Measurements from ENCODE around the gene PLCL2. TPM values are rescaled to one million over a fixed set of nuclear protein-coding genes. Genes with fewer than 3 reads are reported as not detected.

The PLCL2 gene
- total RNA-seq, 1 experiment from 2014 or later: 3.0 TPM

DNA sequence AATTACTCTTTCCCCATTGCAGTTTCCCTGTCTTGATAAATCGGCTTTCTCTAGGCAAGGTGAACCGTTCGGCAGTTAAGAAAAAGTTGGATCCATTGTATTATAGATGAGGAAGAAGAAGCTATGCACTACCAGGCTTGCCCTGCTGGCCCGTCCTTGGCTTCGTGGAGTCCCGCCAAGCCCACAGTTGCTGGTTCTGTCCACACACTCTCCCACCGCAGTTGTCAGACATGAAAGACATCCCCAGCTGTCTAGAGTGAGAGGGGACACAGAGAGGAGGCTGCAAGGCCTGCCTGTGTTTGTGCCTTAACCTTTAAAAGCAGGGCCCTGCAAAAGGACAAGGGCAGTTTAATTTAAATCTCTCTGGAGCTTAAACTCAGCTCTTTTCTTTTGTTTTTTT, 47.2 kb upstream of the PLCL2 start:
- intact Hi-C loops (cut with micrococcal nuclease; ENCODE audit: unreplicated experiment): no loop called here
- DNase-seq (ENCODE audit: low read depth, low spot score): no peak
- ChIA-PET CTCF (interaction anchor here (0.6 kb wide), 1 partner anchor 215 kb away, joined by 3 read pairs; no protein-coding TSS in a partner anchor), POLR2A (no interaction called here)
- in situ Hi-C loops (cut with HindIII; ENCODE audit: low pct_unique_long_range_greater_than_20kb, low sequenced_read_pairs): no loop called here
- no peaks in the 10 kb centered on the region for H3K9me3 ChIP-seq (ENCODE audit: control insufficient read depth, insufficient read depth, low read depth, low read length)
- no TSS peak for BruUV-seq (replicated peaks)
- no peak for ATAC-seq
- H3K4me1 ChIP-seq (ENCODE audit: control insufficient read depth, insufficient read depth, low read length): no peaks in the 10 kb centered on the region; the same call in 1 of the 2 replicates
- TF ChIP-seq POLR2AphosphoS5 (IDR thresholded peaks at IDR 0.05; ENCODE audit: low read depth, low read length): no peak
- TF ChIP-seq, protein P1, sequence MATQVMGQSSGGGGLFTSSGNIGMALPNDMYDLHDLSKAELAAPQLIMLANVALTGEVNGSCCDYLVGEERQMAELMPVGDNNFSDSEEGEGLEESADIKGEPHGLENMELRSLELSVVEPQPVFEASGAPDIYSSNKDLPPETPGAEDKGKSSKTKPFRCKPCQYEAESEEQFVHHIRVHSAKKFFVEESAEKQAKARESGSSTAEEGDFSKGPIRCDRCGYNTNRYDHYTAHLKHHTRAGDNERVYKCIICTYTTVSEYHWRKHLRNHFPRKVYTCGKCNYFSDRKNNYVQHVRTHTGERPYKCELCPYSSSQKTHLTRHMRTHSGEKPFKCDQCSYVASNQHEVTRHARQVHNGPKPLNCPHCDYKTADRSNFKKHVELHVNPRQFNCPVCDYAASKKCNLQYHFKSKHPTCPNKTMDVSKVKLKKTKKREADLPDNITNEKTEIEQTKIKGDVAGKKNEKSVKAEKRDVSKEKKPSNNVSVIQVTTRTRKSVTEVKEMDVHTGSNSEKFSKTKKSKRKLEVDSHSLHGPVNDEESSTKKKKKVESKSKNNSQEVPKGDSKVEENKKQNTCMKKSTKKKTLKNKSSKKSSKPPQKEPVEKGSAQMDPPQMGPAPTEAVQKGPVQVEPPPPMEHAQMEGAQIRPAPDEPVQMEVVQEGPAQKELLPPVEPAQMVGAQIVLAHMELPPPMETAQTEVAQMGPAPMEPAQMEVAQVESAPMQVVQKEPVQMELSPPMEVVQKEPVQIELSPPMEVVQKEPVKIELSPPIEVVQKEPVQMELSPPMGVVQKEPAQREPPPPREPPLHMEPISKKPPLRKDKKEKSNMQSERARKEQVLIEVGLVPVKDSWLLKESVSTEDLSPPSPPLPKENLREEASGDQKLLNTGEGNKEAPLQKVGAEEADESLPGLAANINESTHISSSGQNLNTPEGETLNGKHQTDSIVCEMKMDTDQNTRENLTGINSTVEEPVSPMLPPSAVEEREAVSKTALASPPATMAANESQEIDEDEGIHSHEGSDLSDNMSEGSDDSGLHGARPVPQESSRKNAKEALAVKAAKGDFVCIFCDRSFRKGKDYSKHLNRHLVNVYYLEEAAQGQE (IDR thresholded peaks at IDR 0.05; ENCODE audit: insufficient read depth in 1 of 2, low read depth in 2 of 2, low read length in 1 of 2): no peak
- TF ChIP-seq, protein P2, sequence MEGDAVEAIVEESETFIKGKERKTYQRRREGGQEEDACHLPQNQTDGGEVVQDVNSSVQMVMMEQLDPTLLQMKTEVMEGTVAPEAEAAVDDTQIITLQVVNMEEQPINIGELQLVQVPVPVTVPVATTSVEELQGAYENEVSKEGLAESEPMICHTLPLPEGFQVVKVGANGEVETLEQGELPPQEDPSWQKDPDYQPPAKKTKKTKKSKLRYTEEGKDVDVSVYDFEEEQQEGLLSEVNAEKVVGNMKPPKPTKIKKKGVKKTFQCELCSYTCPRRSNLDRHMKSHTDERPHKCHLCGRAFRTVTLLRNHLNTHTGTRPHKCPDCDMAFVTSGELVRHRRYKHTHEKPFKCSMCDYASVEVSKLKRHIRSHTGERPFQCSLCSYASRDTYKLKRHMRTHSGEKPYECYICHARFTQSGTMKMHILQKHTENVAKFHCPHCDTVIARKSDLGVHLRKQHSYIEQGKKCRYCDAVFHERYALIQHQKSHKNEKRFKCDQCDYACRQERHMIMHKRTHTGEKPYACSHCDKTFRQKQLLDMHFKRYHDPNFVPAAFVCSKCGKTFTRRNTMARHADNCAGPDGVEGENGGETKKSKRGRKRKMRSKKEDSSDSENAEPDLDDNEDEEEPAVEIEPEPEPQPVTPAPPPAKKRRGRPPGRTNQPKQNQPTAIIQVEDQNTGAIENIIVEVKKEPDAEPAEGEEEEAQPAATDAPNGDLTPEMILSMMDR (IDR thresholded peaks at IDR 0.05): no peak
- no peaks in the 10 kb centered on the region for H3K36me3 ChIP-seq (ENCODE audit: control insufficient read depth, insufficient read depth, low read length)
- no peaks in the 10 kb centered on the region for H3K27me3 ChIP-seq (ENCODE audit: control insufficient read depth, insufficient read depth, low read length)
- no peak overlapping the region for H3K4me3 ChIP-seq (ENCODE audit: low read depth in 2 of 2, low read length in 2 of 2)
- no peak overlapping the region for H3K27ac ChIP-seq (ENCODE audit: low read length)

DNA sequence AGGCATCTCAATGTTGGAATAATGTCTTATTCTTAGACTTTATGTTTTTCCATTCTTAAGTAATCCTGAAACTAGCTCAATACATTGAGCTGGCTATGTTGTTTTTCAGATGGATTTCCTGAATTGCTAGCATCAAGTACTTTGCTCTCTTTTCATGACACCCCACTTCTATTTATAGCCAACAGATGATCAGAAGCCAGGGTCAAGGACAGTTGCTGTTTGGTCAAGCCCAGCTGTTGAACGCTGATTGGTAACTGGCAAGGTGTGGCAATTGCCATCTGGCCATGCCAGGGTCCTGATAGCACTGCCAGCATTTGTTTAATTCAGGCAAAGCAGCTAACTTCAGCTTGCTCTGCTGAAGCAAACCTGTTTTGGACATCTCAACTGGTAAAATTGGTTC, 46.2 kb upstream of the PLCL2 start:
- Histone ChIP-seq H3K4me3 (ENCODE audit: low read depth in 2 of 2, low read length in 2 of 2) (no peak overlapping the region), H3K27me3 (ENCODE audit: control insufficient read depth, insufficient read depth, low read length) (no peaks in the 10 kb centered on the region), H3K36me3 (ENCODE audit: control insufficient read depth, insufficient read depth, low read length) (no peaks in the 10 kb centered on the region), H3K9me3 (ENCODE audit: control insufficient read depth, insufficient read depth, low read depth, low read length) (no peaks in the 10 kb centered on the region), H3K27ac (ENCODE audit: low read length) (no peak overlapping the region), H3K4me1 (ENCODE audit: control insufficient read depth, insufficient read depth, low read length) (no peaks in the 10 kb centered on the region; the same call in 1 of the 2 replicates)
- CTCF ChIA-PET: no interaction called here
- TF ChIP-seq, protein P1 (IDR thresholded peaks at IDR 0.05; ENCODE audit: insufficient read depth in 1 of 2, low read depth in 2 of 2, low read length in 1 of 2): no peak
- TF ChIP-seq POLR2AphosphoS5 (IDR thresholded peaks at IDR 0.05; ENCODE audit: low read depth, low read length) (no peak), TCF7L2 (IDR thresholded peaks at IDR 0.05; ENCODE audit: low read depth, low read length) (no peak), SIN3A (IDR thresholded peaks at IDR 0.05; ENCODE audit: borderline replicate concordance, insufficient read depth, low read depth, low read length) (no peak)
- TF ChIP-seq, protein P2 (IDR thresholded peaks at IDR 0.05): no peak
- DNase-seq (ENCODE audit: low read depth, low spot score) (no peak), ATAC-seq (no peak)
- intact Hi-C loops (cut with micrococcal nuclease; ENCODE audit: unreplicated experiment) (no loop called here), in situ Hi-C loops (cut with HindIII; ENCODE audit: low pct_unique_long_range_greater_than_20kb, low sequenced_read_pairs) (no loop called here)
- POLR2A ChIA-PET: no interaction called here
- BruUV-seq (replicated peaks): no TSS peak

Data from Panc1 (cell line).